HG02571 (cell line): ENCODE data around the gene MED12L.

Source experiments
- ATAC-seq: cut with Tn5 transposase; IDR thresholded peaks from one replicate; pipeline ENCODE4 v1.9.1; 2021; ENCODE audit warnings: mild to moderate bottlenecking, moderate library complexity; ENCODE audit not compliant: unreplicated experiment

MED12L gene

GRCh38 chr3:151314137-151314536 is 228.7 kb downstream of the MED12L start:
- no peak for ATAC-seq

- no peak for ATAC-seq
These were observed 229.1 kb downstream of the MED12L start for GRCh38 chr3:151314593-151314992.

DNA sequence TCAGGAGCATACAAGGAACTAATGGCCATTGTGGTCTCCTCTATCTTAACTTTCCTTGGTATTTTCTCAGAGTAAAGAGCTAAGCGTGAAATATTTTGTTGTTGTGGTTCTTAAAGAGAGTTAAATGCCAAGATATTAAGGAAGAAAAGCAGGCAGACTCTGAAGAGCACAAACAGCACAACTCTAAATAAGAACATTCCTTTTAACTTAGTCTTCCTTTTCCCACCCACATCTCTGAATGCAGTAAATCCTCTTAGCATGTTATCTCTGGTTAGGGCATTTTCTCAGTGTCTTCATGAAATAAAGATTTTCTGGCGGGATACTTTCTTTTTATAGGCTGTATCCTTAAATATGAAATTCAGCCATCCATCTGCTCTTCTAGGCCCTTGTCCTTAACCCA is 229.7 kb downstream of the MED12L start:
- ATAC-seq, result no peak

- ATAC-seq, result no peak
These were observed 230.4 kb downstream of the MED12L start for GRCh38 chr3:151315846-151316245.

DNA sequence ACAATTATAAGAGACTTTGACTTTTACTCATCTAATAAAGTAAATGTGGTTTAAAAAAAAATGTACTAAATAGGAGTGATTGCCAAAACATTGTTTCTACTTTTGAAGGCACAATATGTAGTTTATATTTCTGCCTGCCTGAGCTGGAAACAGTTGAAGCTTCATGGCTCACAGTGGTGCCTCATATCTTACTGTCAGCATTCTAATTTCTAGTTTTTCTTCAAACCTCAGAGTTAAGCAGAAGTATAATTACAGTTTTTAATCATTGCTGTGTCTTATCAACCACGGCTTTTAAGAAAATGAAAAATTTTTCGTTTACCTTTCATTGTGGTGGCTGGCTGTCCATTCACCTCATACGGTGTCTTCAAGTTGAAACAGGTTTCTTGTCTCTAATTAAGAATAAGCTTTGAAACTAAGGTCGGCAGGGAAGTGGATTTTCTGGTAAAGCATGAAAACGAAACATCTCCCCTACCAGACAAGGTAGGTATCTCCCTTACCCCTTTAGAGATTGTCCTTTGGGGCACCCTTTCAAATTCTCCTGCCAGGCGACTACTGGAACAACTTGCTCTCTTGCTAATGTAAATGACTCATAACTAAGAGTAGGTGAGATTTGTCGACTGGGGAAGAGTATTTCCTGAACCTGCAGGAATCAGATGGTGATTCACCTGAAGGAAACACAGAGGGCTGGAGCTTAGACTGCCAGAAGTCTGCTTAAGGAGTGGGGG is 231.0 kb downstream of the MED12L start, which contains the start of gene GPR87:
Gene GPR87 (minus strand): TSS at position 554 of the 725 bp plus-strand sequence. CDS start 16,720 bp downstream, outside the sequence.
- ATAC-seq, result no peak

DNA sequence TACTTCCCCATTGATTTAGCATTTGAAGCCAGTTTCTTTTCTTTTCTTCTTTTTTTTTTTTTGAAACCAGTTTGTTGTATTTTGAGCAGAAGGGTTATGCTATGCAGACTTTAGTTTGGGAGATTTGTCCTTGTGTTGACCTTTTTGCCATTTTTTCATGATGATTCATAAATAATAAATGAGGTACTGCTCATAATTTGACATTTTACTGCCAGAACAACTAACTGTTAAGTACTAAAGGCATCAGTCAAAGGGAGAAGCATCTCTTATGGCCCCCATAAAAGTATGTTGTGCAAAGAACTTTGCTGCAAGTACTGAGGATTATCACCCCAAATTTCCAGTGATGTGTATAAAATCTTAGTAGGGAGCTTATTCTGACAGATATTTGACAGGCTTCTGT is 232.8 kb downstream of the MED12L start:
- ATAC-seq, result no peak

DNA sequence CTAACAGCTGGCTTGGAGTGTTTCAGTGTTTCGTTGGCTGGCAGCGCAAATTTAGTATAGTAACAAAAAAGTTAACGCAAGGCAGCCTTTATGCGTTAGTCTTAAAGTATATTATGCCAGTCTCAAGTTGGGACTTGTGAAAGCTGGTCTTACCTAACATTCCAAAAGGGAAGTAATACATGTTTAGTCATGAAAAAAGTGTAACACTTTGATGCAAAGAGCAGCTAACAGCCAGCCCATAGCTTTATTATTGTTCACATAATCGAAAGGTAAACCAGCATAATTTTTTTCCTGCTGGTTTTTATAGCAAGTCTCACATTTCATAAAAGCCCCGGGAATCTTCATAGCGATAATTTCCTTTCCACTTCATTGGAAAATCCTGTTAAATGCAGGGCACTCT is 233.5 kb downstream of the MED12L start:
- no peak for ATAC-seq

GRCh38 chr3:151319628-151320027 is 234.2 kb downstream of the MED12L start:
- no peak for ATAC-seq

- no peak for ATAC-seq
These were observed 234.7 kb downstream of the MED12L start for GRCh38 chr3:151320131-151320530.

DNA sequence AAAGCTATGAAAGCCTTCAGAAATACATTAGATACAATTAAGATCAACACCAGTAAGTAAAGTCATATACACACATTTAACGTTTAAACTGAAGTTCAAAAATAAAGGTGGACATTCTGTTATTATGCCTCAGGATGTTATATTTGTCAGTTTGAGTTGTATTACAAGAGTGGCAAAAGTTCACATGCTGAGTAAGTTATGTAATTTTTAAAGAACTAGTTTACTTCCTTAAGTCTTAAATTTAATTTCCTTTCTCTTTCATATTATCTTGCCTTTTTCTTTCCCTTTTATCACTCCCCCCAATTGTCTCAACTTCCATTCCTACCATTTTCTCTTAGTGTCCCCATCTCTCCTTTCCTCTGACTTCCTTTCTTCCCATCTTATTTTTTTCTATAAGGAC is 236.1 kb downstream of the MED12L start:
- ATAC-seq, result no peak

DNA sequence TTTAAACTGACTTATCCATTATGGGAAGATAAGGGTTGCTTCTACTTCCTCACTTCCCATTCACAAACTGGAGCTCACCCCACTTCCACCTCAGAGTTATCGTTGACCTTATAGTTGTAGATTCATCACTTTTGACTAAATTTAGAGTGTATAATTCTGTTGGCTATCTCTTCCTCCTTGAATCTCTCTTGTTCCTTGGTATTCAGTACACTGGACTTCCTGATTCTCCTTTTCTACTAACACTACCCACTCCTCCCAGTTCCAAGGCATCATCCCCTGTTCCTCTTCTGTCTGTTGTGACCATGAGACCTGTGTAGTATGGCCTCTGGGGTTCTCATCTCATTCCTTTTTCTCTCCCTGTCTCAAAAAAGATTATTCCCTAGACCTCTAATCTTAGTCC is 237.0 kb downstream of the MED12L start:
- no peak for ATAC-seq

DNA sequence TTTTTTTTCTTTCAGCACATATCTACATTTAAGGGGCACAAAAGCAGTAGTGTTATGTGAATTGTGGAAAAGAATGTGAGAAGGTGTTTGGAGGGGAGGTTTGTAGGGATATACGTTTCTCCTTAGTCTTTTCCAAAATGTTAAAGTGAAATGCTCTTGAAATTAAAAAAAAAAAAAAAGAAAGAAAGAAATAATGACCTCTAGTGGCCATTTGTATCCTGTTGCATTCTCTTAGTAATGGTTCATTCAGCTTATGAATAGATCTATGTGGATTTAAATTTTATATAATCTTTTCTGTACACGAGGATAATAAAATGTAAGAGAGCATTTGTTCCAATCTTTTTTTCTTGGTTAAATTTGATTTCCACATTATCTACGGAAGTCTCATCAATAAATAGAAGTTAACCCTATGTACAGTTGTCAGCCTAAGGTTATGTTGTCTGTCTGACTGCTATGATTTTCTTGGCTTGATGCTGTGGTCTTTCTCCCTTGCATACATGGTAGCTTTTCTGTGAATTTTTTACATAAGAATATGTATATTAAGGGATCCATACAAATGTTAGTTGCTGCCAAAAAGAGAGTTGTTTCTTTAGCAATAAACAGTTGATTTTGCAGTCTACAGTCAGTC is 242.2 kb downstream of the MED12L start:
- no peak for ATAC-seq

DNA sequence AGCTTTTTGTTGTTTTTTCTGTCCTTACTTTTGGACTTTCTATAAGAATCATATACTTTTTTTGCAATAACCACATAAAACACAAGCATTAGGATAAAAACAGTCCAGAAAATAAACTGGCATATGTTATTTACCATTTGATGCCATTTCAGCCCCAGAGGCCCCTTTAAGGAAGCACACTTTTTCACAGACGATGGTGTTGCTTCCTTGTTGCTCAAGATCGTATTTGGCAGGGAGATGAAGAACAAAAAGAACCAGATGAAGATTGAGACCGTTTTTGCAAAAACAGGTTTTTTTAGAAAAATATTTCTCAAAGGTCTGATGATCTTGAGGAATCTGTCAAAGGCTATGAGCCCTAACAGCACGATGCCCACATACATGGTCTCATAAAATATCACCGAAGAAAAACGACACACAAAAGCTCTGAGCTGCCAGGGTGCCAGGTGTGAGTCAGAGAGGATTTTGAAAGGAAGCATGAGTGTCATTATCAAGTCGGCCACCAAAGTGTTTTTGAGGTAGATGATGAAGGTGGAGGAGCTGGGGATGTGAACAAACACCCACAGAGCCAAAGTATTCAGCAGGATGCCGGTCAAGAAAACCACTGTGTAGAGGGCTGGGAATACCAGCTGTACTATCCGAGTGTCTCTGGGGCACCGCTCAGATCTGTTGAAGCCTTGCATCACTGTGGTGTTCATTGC is 243.0 kb downstream of the MED12L start:
- no peak for ATAC-seq

- no peak for ATAC-seq
These were observed 243.9 kb downstream of the MED12L start, which contains the start of gene P2RY13 for GRCh38 chr3:151329363-151329762. P2RY13 (minus strand) TSS chr3:151329549; CDS start chr3:151329528, 21 bp downstream.

DNA sequence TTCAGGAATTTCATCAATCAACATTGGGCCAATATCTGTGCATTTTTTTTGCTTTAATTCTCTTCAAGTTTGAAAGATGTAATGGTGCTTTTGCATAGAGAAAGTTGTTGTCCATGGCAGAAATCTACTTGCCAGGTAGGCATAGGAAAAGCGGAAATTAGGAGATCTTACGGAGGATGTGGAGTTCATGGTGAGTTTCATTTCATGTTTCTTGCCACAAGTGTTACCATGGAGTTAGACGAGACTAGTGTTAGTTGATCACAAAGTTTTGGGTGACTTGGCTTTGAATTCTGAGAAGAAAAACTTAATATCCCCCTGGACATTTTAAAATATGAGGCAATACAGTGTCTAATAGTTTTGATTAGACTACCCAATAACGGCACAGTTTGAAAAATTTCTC is 244.9 kb downstream of the MED12L start:
- no peak for ATAC-seq

DNA sequence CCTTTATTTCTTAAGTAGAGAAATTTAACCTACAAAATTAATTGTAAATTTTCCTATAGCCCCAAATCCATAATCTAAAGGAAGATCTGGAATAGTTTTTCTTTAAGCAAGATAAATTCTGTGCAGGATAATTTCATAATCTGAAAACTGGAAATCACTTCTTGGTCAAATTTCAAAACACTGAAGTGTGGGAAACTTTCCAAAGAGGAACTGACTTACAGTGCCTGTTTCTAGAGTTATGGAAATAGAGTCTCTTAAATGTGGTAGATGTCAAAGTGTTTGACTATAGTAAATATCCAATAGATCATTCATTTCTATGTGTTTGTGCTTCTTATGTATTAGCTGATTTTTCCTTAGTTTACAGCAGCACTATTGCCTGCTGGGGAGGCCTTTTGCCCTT is 245.4 kb downstream of the MED12L start:
- no peak for ATAC-seq

DNA sequence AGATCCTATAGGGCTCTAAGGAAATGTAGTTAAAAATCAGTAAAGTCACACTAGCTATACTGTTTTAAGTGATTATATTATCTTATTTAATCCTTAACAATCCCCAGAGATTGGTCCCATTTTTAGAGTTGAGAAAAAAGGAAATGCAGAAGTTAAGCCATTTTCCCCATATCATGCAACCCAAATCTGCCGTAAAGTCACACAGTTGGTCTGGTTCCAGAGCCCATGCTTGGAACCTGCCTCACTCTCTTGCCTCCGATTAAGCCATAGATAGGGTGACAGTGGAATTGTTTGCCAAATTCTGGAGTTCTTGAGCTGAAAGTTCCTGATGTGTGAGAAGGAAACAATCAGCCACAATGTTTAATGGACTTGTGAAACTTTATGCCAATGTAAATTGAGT is 246.2 kb downstream of the MED12L start:
- no peak for ATAC-seq

GRCh38 chr3:151345859-151346258 is 260.4 kb downstream of the MED12L start:
- ATAC-seq, result no peak

- no peak for ATAC-seq
These were observed 260.8 kb downstream of the MED12L start for GRCh38 chr3:151346292-151346691.

- ATAC-seq, result no peak
These were observed 262.0 kb downstream of the MED12L start for GRCh38 chr3:151347432-151347831.

DNA sequence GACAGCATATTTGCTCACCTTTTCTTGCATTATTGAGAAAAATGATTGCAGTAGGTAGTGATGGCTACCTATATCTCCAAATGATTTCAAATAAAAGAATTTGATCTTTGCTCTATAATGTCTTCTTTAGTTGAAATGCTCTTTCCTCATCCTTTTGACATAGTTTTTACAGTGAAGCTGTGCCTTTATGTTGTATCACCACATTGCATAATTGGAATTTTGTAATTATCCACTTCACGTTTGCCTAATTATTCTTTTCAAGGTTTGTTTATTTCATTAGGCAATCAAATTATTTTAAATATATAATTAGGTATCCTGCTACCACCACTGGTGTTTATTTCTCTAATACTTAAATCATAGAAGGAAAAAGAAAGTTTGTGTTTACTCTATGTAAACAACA is 265.2 kb downstream of the MED12L start:
- ATAC-seq, result no peak

DNA sequence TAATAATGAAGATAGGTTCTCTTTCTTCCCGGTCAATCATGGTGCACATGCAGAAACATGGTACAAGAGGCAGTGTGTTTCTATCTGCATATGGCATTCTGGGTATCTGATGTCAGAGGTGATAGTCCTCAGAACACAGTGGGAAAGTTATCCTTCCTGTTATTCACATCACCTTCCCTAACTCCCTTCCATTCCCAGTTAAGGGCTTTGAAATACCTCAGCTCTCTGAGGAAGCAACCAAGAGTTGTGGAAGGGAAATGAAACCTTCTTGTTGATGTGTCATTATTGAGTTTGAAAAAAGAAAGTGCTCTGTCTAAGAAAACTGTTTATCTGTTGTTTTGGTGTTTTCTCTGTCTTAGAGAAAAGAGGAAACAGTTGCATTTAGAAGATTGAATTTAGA is 265.8 kb downstream of the MED12L start:
- peak; percentile 89 for ATAC-seq
